IPS-20b (cell line): Measurements from ENCODE around the gene RAB4B.

Experiments used
- H3K27ac ChIP-seq: one replicate; pipeline ENCODE4 v1.5.1; 2013; ENCODE audit warnings: low read length
- H3K27me3 ChIP-seq: 2 replicates; pipeline ENCODE4 v1.6.1; 2013; ENCODE audit warnings: mild to moderate bottlenecking, low read length, inconsistent platforms; ENCODE audit not compliant: insufficient read depth
- H3K36me3 ChIP-seq: 2 replicates; pipeline ENCODE4 v1.6.1; 2013; ENCODE audit warnings: low read depth, mild to moderate bottlenecking, inconsistent platforms, low read length, moderate library complexity; ENCODE audit not compliant: insufficient read depth
- H3K4me1 ChIP-seq: 2 replicates; pipeline ENCODE4 v1.6.1; 2013; ENCODE audit warnings: mild to moderate bottlenecking, control low read depth, inconsistent platforms, low read length, moderate library complexity; ENCODE audit not compliant: insufficient read depth
- H3K4me3 ChIP-seq: 2 replicates; pipeline ENCODE4 v1.5.1; 2013; ENCODE audit warnings: mild to moderate bottlenecking, low read length, inconsistent platforms
- H3K9ac ChIP-seq: 2 replicates; pipeline ENCODE4 v1.6.1; 2013; ENCODE audit warnings: low read depth, mild to moderate bottlenecking, inconsistent platforms, low read length, moderate library complexity
- H3K9me3 ChIP-seq: 2 replicates; pipeline ENCODE4 v1.6.1; 2013; ENCODE audit warnings: mild to moderate bottlenecking, low read depth, low read length, inconsistent platforms; ENCODE audit not compliant: insufficient read depth

RAB4B gene

DNA sequence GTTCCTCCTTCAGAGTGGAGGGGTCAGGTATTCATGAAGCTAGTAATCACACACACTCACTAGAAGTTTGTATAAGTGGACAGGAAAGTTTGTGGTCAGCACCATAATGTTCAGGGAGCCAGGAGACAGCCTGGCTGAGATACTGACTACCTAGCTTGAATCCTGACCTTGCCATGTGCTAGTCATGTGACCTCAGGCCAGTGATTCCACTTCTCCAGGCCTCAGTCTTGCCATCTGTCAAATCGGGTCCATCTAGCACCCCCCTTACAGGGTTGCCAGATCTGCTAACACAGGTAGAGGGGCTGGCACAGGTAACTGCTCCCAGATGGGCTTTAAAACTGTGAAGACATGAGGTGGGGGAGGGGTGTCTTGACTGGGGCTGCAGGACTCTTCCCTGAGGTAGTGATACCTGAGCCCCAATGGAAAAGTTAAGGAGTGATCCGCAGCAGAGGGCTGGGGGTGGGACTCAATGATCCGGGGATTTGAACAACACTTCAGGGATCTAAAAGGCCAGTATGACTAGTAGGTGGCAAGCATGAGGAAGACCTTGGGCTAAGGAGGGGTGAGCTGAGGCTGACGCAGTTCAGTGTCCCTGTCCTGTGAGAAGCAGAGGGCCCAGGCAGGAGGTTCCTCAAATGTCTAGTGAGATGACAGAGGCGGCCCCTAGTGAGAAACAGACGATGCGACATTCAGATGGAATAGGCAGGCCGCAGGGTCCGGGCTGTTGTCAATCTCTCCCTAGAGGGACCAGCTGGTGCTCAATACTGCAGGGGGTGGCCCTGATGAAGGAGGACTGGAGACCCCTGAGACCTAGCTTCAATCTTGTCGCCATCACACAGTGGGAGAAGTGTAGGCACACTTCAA, 36.3 kb upstream of the RAB4B start:
- Histone ChIP-seq H3K4me1 (no peaks in the 10 kb centered on the region), H3K27ac (no peak overlapping the region), H3K9me3 (no peaks in the 10 kb centered on the region), H3K4me3 (no peak overlapping the region), H3K9ac (no peak overlapping the region; the same call in 1 of the 2 replicates), H3K27me3 (no peaks in the 10 kb centered on the region), H3K36me3 (peaks cover 20% of the 10 kb centered on the region)

DNA sequence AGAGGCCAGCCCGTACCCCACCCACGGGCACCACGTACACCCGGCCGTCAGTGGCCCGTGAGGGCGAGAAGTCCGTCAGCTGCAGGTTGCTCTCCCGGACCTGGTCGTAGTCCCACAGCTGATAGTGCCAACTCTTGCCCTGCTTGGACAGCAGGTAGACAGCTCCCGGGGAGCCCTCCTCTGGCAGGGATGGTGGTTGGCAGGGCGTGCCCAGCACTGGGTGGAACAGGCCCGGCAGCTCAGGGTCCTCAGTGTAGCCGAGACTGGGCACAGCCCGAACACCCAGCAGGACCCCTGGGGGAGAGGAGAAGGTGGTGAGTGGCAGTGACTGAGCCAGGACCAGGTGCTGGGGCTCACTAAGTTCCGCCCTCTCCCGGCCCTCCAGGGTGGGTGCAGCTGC, 35.6 kb upstream of the RAB4B start:
- Histone ChIP-seq H3K4me3 (no peak overlapping the region), H3K27me3 (no peaks in the 10 kb centered on the region), H3K36me3 (peaks cover 13% of the 10 kb centered on the region), H3K9me3 (no peaks in the 10 kb centered on the region), H3K27ac (no peak overlapping the region), H3K9ac (no peak overlapping the region), H3K4me1 (no peaks in the 10 kb centered on the region)

DNA sequence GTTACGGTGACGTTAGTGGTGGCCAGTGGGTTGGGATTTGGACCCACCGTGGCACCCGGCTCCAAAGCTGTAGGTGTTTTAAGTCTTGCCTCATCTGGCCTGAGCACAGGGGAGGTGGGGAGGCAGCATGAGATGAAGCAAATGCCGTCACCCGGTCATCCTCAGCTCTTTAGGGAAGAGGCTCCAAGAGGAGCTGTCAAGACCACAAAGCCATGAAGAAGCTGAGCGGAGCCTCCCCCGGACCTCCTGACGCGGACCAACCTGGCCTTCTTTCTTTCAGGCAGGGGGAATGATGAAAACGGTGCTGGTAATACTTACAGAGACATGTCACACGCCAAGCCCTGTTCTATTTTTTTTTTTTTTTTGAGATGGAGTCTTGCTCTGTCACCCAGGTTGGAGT, 35.2 kb upstream of the RAB4B start:
- Histone ChIP-seq H3K9ac (no peak overlapping the region), H3K27me3 (no peaks in the 10 kb centered on the region), H3K27ac (no peak overlapping the region), H3K4me3 (no peak overlapping the region), H3K4me1 (no peaks in the 10 kb centered on the region), H3K36me3 (peaks cover 11% of the 10 kb centered on the region; the same call in 1 of the 2 replicates), H3K9me3 (no peaks in the 10 kb centered on the region)

DNA sequence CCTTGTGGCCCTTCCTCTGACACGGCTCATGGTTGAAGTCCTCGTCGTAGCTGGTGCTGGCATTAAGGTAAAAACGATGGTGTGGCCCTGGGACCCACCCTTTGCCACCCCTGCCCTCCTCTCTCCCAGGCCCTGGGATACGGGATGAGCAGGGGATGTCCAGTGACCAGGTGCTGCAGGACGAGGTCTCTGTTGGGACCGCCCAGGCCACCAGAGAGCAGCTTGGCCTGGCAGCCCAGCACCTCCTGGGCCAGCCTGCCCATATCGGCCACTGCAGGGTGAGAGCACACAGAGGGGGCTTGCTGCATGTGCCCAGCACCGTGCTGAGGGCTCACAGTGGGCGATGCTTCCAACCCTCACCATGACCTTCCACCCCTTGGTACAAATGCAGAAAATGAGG, 34.1 kb upstream of the RAB4B start:
- Histone ChIP-seq H3K9ac (no peak overlapping the region), H3K4me3 (no peak overlapping the region), H3K4me1 (no peaks in the 10 kb centered on the region), H3K27me3 (no peaks in the 10 kb centered on the region), H3K27ac (no peak overlapping the region), H3K9me3 (no peaks in the 10 kb centered on the region), H3K36me3 (peaks cover 11% of the 10 kb centered on the region; the same call in 1 of the 2 replicates)

DNA sequence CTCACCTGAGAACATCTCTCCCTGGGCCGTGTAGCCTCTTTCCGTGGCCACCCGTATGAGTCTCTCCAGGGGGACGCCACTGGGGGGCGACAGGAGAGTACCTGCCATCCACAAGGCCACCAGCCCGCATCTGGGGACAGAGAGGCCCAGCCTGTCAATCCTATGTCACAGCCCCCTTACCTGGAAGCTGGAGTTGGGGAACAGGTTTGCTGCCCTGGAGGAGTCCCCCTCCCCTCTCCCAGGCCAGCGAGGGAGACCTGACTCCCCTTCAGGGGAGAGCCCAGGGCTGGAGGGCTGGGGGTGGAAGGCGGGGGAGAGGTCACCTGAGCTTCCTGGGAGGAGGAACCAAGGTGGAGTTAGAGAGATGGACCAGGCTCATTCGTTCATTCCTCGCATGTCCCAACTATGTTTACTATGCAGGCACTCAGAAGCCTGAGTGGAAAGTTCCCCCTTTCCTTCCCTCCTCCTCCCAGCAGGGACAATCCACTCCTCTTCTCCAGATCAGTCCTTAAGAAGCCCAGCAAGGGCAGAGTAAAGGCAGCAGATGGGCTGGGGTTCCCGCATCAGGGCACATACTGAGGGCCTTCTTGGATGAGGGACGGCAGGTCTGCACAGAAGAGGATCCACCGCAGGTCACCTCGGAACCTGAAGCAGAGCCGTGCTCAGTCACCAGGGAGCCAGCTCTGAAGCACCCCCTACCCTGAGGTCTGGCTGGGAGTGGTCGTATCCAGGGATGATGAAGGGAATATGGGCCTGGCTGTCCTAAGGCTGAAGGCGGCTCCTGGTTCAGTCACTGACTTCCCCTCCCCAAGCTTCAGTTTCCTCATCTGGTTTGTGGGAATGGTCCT, 33.3 kb upstream of the RAB4B start:
- peak overlapping the region; percentile 14; the same call in 1 of the 2 replicates for H3K9ac ChIP-seq
- no peak overlapping the region for H3K4me3 ChIP-seq
- peaks cover 5% of the 10 kb centered on the region; the same call in 1 of the 2 replicates for H3K4me1 ChIP-seq
- H3K36me3 ChIP-seq: peaks cover 11% of the 10 kb centered on the region; the same call in 1 of the 2 replicates
- no peaks in the 10 kb centered on the region for H3K9me3 ChIP-seq
- no peak overlapping the region for H3K27ac ChIP-seq
- no peaks in the 10 kb centered on the region for H3K27me3 ChIP-seq

DNA sequence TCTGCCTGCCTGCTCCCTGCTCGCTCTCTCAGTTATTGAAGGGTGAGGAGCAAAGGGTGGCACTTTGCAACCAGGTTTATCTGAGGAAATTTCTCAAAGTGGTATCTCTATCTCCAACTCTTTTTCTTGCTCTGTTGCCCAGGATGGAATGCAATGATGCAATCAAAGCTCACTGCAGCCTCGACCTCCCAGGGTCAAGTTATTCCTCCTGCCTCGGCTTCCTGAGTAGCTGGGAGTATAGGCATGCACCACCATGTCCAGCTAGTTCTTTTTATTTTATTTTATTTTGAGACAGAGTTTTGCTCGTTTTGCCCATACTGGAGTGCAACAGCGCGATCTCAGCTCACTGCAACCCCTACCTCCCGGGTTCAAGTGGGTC, 32.7 kb upstream of the RAB4B start:
- no peak overlapping the region for H3K27ac ChIP-seq
- no peaks in the 10 kb centered on the region for H3K9me3 ChIP-seq
- H3K27me3 ChIP-seq: no peaks in the 10 kb centered on the region
- no peak overlapping the region for H3K4me3 ChIP-seq
- H3K36me3 ChIP-seq: peaks cover 11% of the 10 kb centered on the region; the same call in 1 of the 2 replicates
- H3K9ac ChIP-seq: peak overlapping the region; percentile 14; the same call in 1 of the 2 replicates
- H3K4me1 ChIP-seq: peaks cover 6% of the 10 kb centered on the region; the same call in 1 of the 2 replicates

DNA sequence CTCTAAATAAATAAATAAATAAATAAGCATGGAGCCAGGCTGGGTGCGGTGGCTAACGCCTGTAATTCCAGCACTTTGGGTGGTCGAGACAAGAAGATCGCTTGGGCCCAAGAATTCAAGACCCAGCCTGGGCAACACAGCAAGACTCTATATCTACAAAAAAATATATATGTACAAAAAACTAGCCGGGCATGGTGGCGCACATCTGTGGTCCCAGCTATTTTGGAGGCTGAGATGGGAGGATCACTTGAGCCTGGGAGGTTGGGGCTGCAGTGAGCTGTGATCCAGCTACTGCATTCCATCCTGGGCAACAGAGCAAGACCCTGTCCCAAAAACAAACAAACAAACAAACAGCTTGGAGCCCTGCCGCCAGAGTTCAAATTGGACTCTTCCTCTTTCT, 30.5 kb upstream of the RAB4B start:
- H3K9me3 ChIP-seq: no peaks in the 10 kb centered on the region
- H3K27me3 ChIP-seq: no peaks in the 10 kb centered on the region
- peaks cover 1% of the 10 kb centered on the region; the same call in 1 of the 2 replicates for H3K36me3 ChIP-seq
- H3K4me1 ChIP-seq: peaks cover 6% of the 10 kb centered on the region; the same call in 1 of the 2 replicates
- no peak overlapping the region for H3K9ac ChIP-seq
- no peak overlapping the region for H3K27ac ChIP-seq
- H3K4me3 ChIP-seq: no peak overlapping the region

DNA sequence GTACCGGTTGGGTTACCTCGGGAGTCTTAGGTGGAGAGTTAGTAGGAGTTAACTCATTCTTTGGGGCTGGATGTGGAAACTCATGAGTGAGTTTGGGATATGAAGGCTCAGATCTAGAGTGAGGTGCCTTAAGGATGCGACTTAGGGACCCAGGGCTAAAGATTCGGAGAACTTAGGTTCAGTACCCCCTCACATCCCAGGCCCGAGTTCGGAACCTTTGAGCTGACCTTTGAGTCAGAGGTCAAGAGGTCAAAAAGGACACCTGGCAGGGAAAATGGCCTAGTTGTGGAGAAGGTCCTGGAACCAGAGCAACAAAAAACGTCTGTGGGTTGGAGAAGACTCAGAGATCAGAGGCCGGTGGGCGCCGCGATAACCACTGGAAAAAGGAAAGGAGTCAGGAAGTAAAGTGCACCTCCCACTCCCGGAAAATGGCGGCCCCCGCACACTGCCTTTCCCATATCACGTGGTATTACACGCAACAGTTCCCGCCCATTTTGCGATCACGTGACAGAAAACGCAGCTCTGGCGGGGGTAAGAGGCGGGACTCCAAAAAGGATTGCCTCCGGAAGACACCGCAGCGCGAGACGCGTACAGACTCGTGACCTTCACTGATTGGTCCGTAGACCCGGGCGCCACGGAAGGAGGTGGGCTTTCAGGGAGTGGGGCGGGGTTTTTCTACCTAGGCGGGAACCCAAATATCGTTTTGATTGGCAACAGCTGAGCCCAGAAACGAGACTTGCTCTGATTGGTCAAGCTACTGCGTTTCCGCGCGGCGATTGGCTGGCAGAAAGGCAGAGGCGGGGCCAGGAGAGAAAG, 27.8 kb upstream of the RAB4B start, which contains the start of gene ACTMAP:
TSS of gene ACTMAP (minus strand) at position 420 of the 816 bp plus-strand sequence. CDS start 674 bp downstream, outside the sequence.
- H3K4me3 ChIP-seq: peak within 1 kb of the TSS; percentile 97
- peaks cover 9% of the 10 kb centered on the region; the same call in 1 of the 2 replicates for H3K4me1 ChIP-seq

DNA sequence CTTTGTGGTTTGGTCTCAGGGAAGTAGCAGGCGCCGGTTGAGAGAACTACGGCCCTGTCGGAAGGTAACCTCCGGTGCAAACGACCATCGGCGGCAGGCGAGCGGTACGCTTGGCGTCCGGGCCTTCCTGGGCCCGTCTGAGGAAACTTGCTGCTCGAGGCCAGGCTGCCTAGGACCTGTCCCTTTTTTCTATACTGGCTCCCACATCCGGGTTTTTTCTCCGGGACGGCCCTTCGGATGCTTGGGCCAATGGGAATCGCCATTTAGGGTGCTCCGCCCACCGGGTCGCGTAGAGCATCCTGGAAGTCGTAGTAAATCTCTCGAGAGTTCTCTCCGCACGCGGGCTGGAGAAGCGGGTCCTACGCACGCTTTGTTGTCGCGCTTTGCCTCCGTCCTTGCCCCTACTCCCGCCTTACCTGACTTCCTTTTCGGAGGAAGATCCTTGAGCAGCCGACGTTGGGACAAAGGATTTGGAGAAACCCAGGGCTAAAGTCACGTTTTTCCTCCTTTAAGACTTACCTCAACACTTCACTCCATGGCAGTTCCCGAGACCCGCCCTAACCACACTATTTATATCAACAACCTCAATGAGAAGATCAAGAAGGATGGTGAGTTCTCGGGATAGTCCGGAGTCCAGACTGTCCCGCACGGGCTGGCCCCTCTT, 27.0 kb upstream of the RAB4B start, which contains the start of gene SNRPA:
TSS of gene SNRPA (plus strand) at position 330 of the 664 bp plus-strand sequence. CDS start at position 536, 206 bp downstream.
- Histone ChIP-seq H3K27me3 (no peaks in the 10 kb centered on the region), H3K36me3 (peaks cover 27% of the 10 kb centered on the region), H3K4me3 (peak within 1 kb of the TSS; percentile 97), H3K9me3 (no peaks in the 10 kb centered on the region), H3K27ac (peak within 1 kb of the TSS; percentile 95), H3K9ac (peak within 1 kb of the TSS; percentile 99), H3K4me1 (peaks cover 9% of the 10 kb centered on the region; the same call in 1 of the 2 replicates)

More for the DNA sequence above, 27.8 kb upstream of the RAB4B start, which contains the start of gene ACTMAP:
- Histone ChIP-seq H3K27me3 (no peaks in the 10 kb centered on the region), H3K36me3 (peaks cover 19% of the 10 kb centered on the region), H3K9me3 (no peaks in the 10 kb centered on the region), H3K9ac (peak within 1 kb of the TSS; percentile 99), H3K27ac (peak within 1 kb of the TSS; percentile 95)

DNA sequence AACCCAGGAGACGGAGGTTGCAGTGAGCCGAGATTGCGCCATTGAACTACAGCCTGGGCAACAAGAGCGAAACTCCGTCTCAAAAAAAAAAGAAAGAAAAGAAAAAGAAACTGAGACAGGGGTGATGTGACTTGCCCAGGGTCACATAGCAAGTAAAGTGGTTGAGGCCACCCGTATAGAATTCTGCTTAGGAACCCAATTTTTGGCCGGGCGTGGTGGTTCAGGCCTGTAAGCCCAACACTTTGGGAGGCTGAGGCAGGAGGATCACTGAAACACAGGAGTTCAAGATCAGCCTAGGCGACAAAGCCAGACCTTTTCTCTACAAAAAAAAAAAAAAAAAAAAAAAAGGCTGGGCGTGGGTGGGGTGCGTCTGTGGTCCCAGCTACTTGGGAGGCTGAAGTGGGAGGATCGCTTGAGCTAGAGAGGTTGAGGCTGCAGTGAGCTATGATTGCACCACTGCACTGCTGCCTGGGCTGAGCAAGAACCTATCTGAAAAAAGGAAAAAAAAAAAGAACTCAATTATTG, 25.7 kb upstream of the RAB4B start:
- H3K4me3 ChIP-seq: peak overlapping the region; percentile 97
- H3K9me3 ChIP-seq: no peaks in the 10 kb centered on the region
- H3K27me3 ChIP-seq: no peaks in the 10 kb centered on the region
- H3K36me3 ChIP-seq: peaks cover 40% of the 10 kb centered on the region
- H3K9ac ChIP-seq: peak overlapping the region; percentile 99; the same call in 1 of the 2 replicates
- peaks cover 9% of the 10 kb centered on the region; the same call in 1 of the 2 replicates for H3K4me1 ChIP-seq
- H3K27ac ChIP-seq: no peak overlapping the region
